Gastrocnemius medialis (tissue), 4 donors: ENCODE data around the gene CAMSAP1.
"Not testable (repeated sequence)": the region's sequence is repeated elsewhere in the genome, so short reads cannot be mapped to it uniquely, and the experiment has no call there.

Experiments used
- CTCF ChIP-seq, 5 experiments: fragments of 450-650 bp in 3 of 5; fragments of 200-600 bp in 2 of 5; sonication (generic) in 2 of 5; IDR thresholded peaks in 4 of 5; conservative IDR thresholded peaks in 1 of 5; 1 replicate in 4 of 5; 2 replicates in 1 of 5; pipeline ENCODE4 v1.5.1; 2016 to 2019; ENCODE audit warnings: antibody characterized with exemption in 5 of 5, mild to moderate bottlenecking in 3 of 5, moderate library complexity in 3 of 5
- POLR2A ChIP-seq, 2 donors: fragments of 450-650 bp; IDR thresholded peaks; one replicate each; pipeline ENCODE4 v1.6.1; 2017; ENCODE audit warnings: antibody characterized with exemption in 2 of 2, mild to moderate bottlenecking in 2 of 2, moderate library complexity in 2 of 2

- TF ChIP-seq CTCF (IDR thresholded peaks at IDR 0.05 in 4 of 5, conservative IDR thresholded peaks at IDR 0.05 in 1 of 5); POLR2A (IDR thresholded peaks at IDR 0.05): not testable (repeated sequence)
These were observed 8.9 kb upstream of the CAMSAP1 start for GRCh38 chr9:135916227-135916626.
